HepG2 (cell line): ENCODE measurements around the gene CPXM1. TPM values are rescaled to one million over a fixed set of nuclear protein-coding genes. Genes with fewer than 3 reads are reported as not detected.
A peak's percentile ranks its signal among the peaks of the same experiment; 100 is the strongest.

ENCODE experiments used
- ATM ChIP-seq: fragments of 450-650 bp; IDR thresholded peaks from 2 replicates; pipeline ENCODE4 v1.7.1; 2017; ENCODE audit warnings: mild to moderate bottlenecking, borderline replicate concordance
- CENPX ChIP-seq: sonication (generic); formaldehyde crosslinking; IDR thresholded peaks from 2 replicates; pipeline ENCODE4 v1.9.0; 2021; ENCODE audit warnings: mild to moderate bottlenecking, missing genetic modification reagents, moderate library complexity
- KDM2A ChIP-seq: sonication (generic); formaldehyde crosslinking; IDR thresholded peaks from 2 replicates; pipeline ENCODE4 v1.4.0; 2020; ENCODE audit warnings: low read depth, missing genetic modification reagents, borderline replicate concordance
- KLF15 ChIP-seq: sonication (generic); formaldehyde crosslinking; IDR thresholded peaks from 2 replicates; pipeline ENCODE4 v1.8.1; 2023; ENCODE audit warnings: borderline replicate concordance, mild to moderate bottlenecking, inconsistent platforms, missing genetic modification reagents, mixed read lengths
- MAFK ChIP-seq, 2 experiments: IDR thresholded peaks in 1 of 2; conservative IDR thresholded peaks in 1 of 2; 2 replicates each; pipeline ENCODE4 v1.6.1; 2011; ENCODE audit warnings: improper control_type of control experiment in 2 of 2, low read length in 2 of 2
- NFE2L2 ChIP-seq: fragments of 150-350 bp; IDR thresholded peaks from 2 replicates; pipeline ENCODE4 v1.6.1; 2014; ENCODE audit warnings: low read length
- U2AF2 ChIP-seq: fragments of 200-400 bp; formaldehyde crosslinking; IDR thresholded peaks from 2 replicates; pipeline ENCODE4 v1.6.1; 2017; ENCODE audit warnings: low read depth, mild to moderate bottlenecking, low read length
- ZNF44 ChIP-seq: sonication (generic); formaldehyde crosslinking; IDR thresholded peaks from 2 replicates; pipeline ENCODE4 v1.5.1; 2020; ENCODE audit warnings: mild to moderate bottlenecking, missing genetic modification reagents
- ZNF569 ChIP-seq: sonication (generic); formaldehyde crosslinking; IDR thresholded peaks from 2 replicates; pipeline ENCODE4 v1.5.0; 2020; ENCODE audit warnings: mild to moderate bottlenecking, missing genetic modification reagents, moderate library complexity, borderline replicate concordance
- ZNF570 ChIP-seq: sonication (generic); formaldehyde crosslinking; IDR thresholded peaks from 2 replicates; pipeline ENCODE4 v1.4.0; 2020; ENCODE audit warnings: mild to moderate bottlenecking, missing genetic modification reagents, borderline replicate concordance
- ZNF761 ChIP-seq: sonication (generic); formaldehyde crosslinking; conservative IDR thresholded peaks from 2 replicates; pipeline ENCODE4 v1.4.0; 2020; ENCODE audit warnings: mild to moderate bottlenecking, missing genetic modification reagents
- ZNF766 ChIP-seq: sonication (generic); formaldehyde crosslinking; IDR thresholded peaks from 2 replicates; pipeline ENCODE4 v1.5.0; 2020; ENCODE audit warnings: missing genetic modification reagents, borderline replicate concordance
- ZNF768 ChIP-seq: sonication (generic); formaldehyde crosslinking; IDR thresholded peaks from 2 replicates; pipeline ENCODE4 v1.4.0; 2020; ENCODE audit warnings: missing genetic modification reagents
- polyA plus RNA-seq, 8 experiments: library from polyadenylated mRNA; depleted of rRNA in 3 of 8; stranded (reverse) in 7 of 8; unstranded in 1 of 8; fragments of >200 nt; fragmentation: Illumina TruSeq in 4 of 8; extraction: Trizol in 4 of 8; gene quantifications; 2 replicates each; pipeline versions ENCODE4 v1.2.1 to v1.2.3, GENCODE V29; 2011 to 2016; ENCODE audit warnings: low read depth in 4 of 8, missing spikeins in 1 of 8, mixed read lengths in 1 of 8; ENCODE audit not compliant: insufficient read depth in 1 of 8
- total RNA-seq, 5 experiments: library from RNA; depleted of rRNA; stranded (reverse); fragments of >200 nt; fragmentation: Illumina TruSeq; extraction: Trizol; gene quantifications; 2 replicates each; pipeline ENCODE4 v1.2.3, GENCODE V29; 2016; ENCODE audit warnings: low read depth in 1 of 5
- TF ChIP-seq, protein P1 (sequence below): sonication (generic); formaldehyde crosslinking; IDR thresholded peaks from 2 replicates; pipeline ENCODE4; 2020; ENCODE audit warnings: missing genetic modification reagents, mild to moderate bottlenecking, borderline replicate concordance
- TF ChIP-seq, protein P2 (sequence below): sonication (generic); formaldehyde crosslinking; IDR thresholded peaks from 2 replicates; pipeline ENCODE4 v1.5.0; 2020; ENCODE audit warnings: missing genetic modification reagents, mild to moderate bottlenecking, borderline replicate concordance

The CPXM1 gene
- total and polyA plus RNA-seq, 2 of the 13 experiments (the other 11 are each of a cell fraction or from before 2014, with no cell fraction given) = 0.07 TPM; not detected in 1

GRCh38 chr20:2752567-2753460 is 47.6 kb downstream of the CPXM1 start (continued):
- TF ChIP-seq, protein P1, sequence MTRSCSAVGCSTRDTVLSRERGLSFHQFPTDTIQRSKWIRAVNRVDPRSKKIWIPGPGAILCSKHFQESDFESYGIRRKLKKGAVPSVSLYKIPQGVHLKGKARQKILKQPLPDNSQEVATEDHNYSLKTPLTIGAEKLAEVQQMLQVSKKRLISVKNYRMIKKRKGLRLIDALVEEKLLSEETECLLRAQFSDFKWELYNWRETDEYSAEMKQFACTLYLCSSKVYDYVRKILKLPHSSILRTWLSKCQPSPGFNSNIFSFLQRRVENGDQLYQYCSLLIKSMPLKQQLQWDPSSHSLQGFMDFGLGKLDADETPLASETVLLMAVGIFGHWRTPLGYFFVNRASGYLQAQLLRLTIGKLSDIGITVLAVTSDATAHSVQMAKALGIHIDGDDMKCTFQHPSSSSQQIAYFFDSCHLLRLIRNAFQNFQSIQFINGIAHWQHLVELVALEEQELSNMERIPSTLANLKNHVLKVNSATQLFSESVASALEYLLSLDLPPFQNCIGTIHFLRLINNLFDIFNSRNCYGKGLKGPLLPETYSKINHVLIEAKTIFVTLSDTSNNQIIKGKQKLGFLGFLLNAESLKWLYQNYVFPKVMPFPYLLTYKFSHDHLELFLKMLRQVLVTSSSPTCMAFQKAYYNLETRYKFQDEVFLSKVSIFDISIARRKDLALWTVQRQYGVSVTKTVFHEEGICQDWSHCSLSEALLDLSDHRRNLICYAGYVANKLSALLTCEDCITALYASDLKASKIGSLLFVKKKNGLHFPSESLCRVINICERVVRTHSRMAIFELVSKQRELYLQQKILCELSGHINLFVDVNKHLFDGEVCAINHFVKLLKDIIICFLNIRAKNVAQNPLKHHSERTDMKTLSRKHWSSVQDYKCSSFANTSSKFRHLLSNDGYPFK = no peak
- TF ChIP-seq ZNF766 (CRISPR knock-in tag) (no peak), KLF15 (CRISPR knock-in tag) (0 out of 2 replicates have a peak, but pooled peaks have one; percentile 79), U2AF2 (no peak), ZNF569 (CRISPR knock-in tag) (no peak), ZNF768 (CRISPR knock-in tag) (0 out of 2 replicates have a peak, but pooled peaks have one; percentile 2), ATM (no peak), ZNF570 (no peak), KDM2A (peak; percentile 66), NFE2L2 (no peak), CENPX (CRISPR knock-in tag) (no peak), MAFK (conservative IDR thresholded peaks at IDR 0.05 in 1 of 2, IDR thresholded peaks at IDR 0.05 in 1 of 2; ENCODE audit: low read length in 2 of 2) (no peak), ZNF761 (CRISPR knock-in tag) (no peak), ZNF44 (CRISPR knock-in tag) (no peak)
- TF ChIP-seq, protein P2, sequence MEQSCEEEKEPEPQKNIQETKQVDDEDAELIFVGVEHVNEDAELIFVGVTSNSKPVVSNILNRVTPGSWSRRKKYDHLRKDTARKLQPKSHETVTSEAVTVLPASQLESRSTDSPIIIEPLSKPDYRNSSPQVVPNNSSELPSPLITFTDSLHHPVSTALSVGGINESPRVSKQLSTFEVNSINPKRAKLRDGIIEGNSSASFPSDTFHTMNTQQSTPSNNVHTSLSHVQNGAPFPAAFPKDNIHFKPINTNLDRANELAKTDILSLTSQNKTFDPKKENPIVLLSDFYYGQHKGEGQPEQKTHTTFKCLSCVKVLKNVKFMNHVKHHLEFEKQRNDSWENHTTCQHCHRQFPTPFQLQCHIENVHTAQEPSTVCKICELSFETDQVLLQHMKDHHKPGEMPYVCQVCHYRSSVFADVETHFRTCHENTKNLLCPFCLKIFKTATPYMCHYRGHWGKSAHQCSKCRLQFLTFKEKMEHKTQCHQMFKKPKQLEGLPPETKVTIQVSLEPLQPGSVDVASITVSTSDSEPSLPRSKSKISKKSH = no peak
- TF ChIP-seq, all 625 proteins: peak for 114
